IMR-90 (cell line): Measurements from ENCODE around the gene GBA3. TPM values are rescaled to one million over a fixed set of nuclear protein-coding genes. Genes with fewer than 3 reads are reported as not detected.

Source experiments
- ATAC-seq: fragments of 200-7000 bp; cut with Tn5 transposase; 2 replicates; pipeline ENCODE4 v1.9.1; 2020; ENCODE audit warnings: low read depth, mild to moderate bottlenecking, moderate library complexity
- BruUV-seq: library from RNA; stranded (reverse); fragments of 400-500 nt; replicated peaks from 2 replicates; lab custom pipeline; 2021; lab: Mats Ljungman, UMichigan
- CTCF ChIA-PET: fragments of 300-600 bp; formaldehyde crosslinking; extraction: SDS; loops from one replicate; lab custom pipeline; 2021; ENCODE audit warnings: antibody characterized with exemption; lab: Yijun Ruan, JAX
- POLR2A ChIA-PET: fragments of 300-600 bp; sonication (Branson Sonifier 250); formaldehyde crosslinking; loops from one replicate; lab custom pipeline; 2022; ENCODE audit warnings: antibody characterized with exemption; ENCODE audit not compliant: unreplicated experiment; lab: Charles Lee
- DNase-seq: peaks from one replicate; pipeline ENCODE4 v3.0.0; 2013
- H2AFZ ChIP-seq: replicated peaks from 2 replicates; pipeline ENCODE3; 2013; ENCODE audit warnings: low read length, mild to moderate bottlenecking; ENCODE audit not compliant: poor library complexity
- H2AK5ac ChIP-seq: 2 replicates; pipeline ENCODE4 v1.6.1; 2013; ENCODE audit warnings: low read depth, low read length, inconsistent platforms
- H2AK9ac ChIP-seq: replicated peaks from 2 replicates; pipeline ENCODE3; 2013; ENCODE audit warnings: mild to moderate bottlenecking, low read depth, low read length, moderate library complexity; ENCODE audit not compliant: poor library complexity
- H2BK120ac ChIP-seq: 2 replicates; pipeline ENCODE4 v1.6.1; 2013; ENCODE audit warnings: low read depth, low read length, inconsistent platforms
- H2BK15ac ChIP-seq: 3 replicates; pipeline ENCODE4 v1.6.1; 2013; ENCODE audit warnings: low read depth, low read length, inconsistent platforms
- H2BK20ac ChIP-seq: 2 replicates; pipeline ENCODE4 v1.6.1; 2013; ENCODE audit warnings: low read depth, mild to moderate bottlenecking, inconsistent platforms, low read length, moderate library complexity
- H2BK5ac ChIP-seq: 2 replicates; pipeline ENCODE4 v1.6.1; 2013; ENCODE audit warnings: mild to moderate bottlenecking, low read depth, low read length, inconsistent platforms; ENCODE audit not compliant: poor library complexity, severe bottlenecking
- H3K14ac ChIP-seq: replicated peaks from 2 replicates; pipeline ENCODE4 v1.6.1; 2013; ENCODE audit warnings: low read depth, low read length, inconsistent platforms
- H3K18ac ChIP-seq: 2 replicates; pipeline ENCODE4 v1.6.1; 2013; ENCODE audit warnings: low read depth, low read length, control low read depth
- H3K23ac ChIP-seq: 2 replicates; pipeline ENCODE4 v1.6.1; 2013; ENCODE audit warnings: low read depth, low read length, inconsistent platforms
- H3K27ac ChIP-seq: 2 replicates; pipeline ENCODE4 v1.5.1; 2013; ENCODE audit warnings: mild to moderate bottlenecking, control low read depth, low read length; ENCODE audit not compliant: insufficient read depth
- H3K27me3 ChIP-seq: 2 replicates; pipeline ENCODE4 v1.6.1; 2013; ENCODE audit warnings: low read length; ENCODE audit not compliant: control insufficient read depth, insufficient read depth
- H3K36me3 ChIP-seq: 2 replicates; pipeline ENCODE4 v1.6.1; 2013; ENCODE audit warnings: low read length, mixed read lengths; ENCODE audit not compliant: control insufficient read depth, insufficient read depth
- H3K4ac ChIP-seq: 2 replicates; pipeline ENCODE4 v1.6.1; 2013; ENCODE audit warnings: low read depth, low read length, inconsistent platforms
- H3K4me1 ChIP-seq: 2 replicates; pipeline ENCODE4 v1.6.1; 2013; ENCODE audit warnings: low read length, mixed read lengths; ENCODE audit not compliant: control insufficient read depth, insufficient read depth
- H3K4me2 ChIP-seq: 2 replicates; pipeline ENCODE4 v1.6.1; 2013; ENCODE audit warnings: low read depth, mild to moderate bottlenecking, control low read depth, low read length, moderate library complexity
- H3K4me3 ChIP-seq: 2 replicates; pipeline ENCODE4 v1.5.1; 2013; ENCODE audit warnings: low read depth, mild to moderate bottlenecking, control low read depth, low read length, moderate library complexity; ENCODE audit not compliant: insufficient read depth
- H3K56ac ChIP-seq: 2 replicates; pipeline ENCODE4 v1.6.1; 2013; ENCODE audit warnings: low read length, inconsistent platforms; ENCODE audit not compliant: insufficient read depth; ENCODE audit errors: extremely low read depth
- H3K79me1 ChIP-seq, 2 experiments: 2 replicates each; pipeline ENCODE4 v1.6.1; 2013; ENCODE audit warnings: low read length in 2 of 2, inconsistent platforms in 1 of 2, low read depth in 1 of 2
- H3K9ac ChIP-seq: 2 replicates; pipeline ENCODE4 v1.6.1; 2013; ENCODE audit warnings: low read depth, low read length, control low read depth
- H3K9me1 ChIP-seq: 2 replicates; pipeline ENCODE4 v1.6.1; 2013; ENCODE audit warnings: low read length, inconsistent platforms; ENCODE audit not compliant: insufficient read depth
- H3K9me3 ChIP-seq: 2 replicates; pipeline ENCODE4 v1.6.1; 2013; ENCODE audit warnings: low read length; ENCODE audit not compliant: control insufficient read depth, insufficient read depth
- H4K20me1 ChIP-seq: 2 replicates; pipeline ENCODE4 v1.6.1; 2013; ENCODE audit warnings: low read length, inconsistent platforms; ENCODE audit not compliant: insufficient read depth
- H4K5ac ChIP-seq: 2 replicates; pipeline ENCODE4 v1.6.1; 2013; ENCODE audit warnings: mild to moderate bottlenecking, low read depth, low read length, control low read depth
- H4K8ac ChIP-seq, 2 experiments: 2 replicates each; pipeline ENCODE4 v1.6.1; 2013; ENCODE audit warnings: low read depth in 2 of 2, low read length in 2 of 2, control low read depth in 1 of 2, inconsistent platforms in 1 of 2
- H4K91ac ChIP-seq: 2 replicates; pipeline ENCODE4 v1.6.1; 2013; ENCODE audit warnings: low read depth, low read length, inconsistent platforms; ENCODE audit not compliant: insufficient read depth
- BHLHE40 ChIP-seq: fragments of 150-350 bp; IDR thresholded peaks from 2 replicates; pipeline ENCODE4 v1.6.1; 2016; ENCODE audit warnings: mild to moderate bottlenecking, low read depth, low read length
- CEBPB ChIP-seq: IDR thresholded peaks from 2 replicates; pipeline ENCODE4 v1.6.1; 2012; ENCODE audit warnings: low read depth, low read length, improper control_type of control experiment
- CHD1 ChIP-seq: IDR thresholded peaks from 2 replicates; pipeline ENCODE4 v1.6.1; 2012; ENCODE audit warnings: low read depth, low read length, improper control_type of control experiment
- FOS ChIP-seq: fragments of 150-350 bp; IDR thresholded peaks from 2 replicates; pipeline ENCODE4 v1.6.1; 2016; ENCODE audit warnings: low read depth, low read length
- MAFK ChIP-seq: IDR thresholded peaks from 2 replicates; pipeline ENCODE4 v1.6.1; 2012; ENCODE audit warnings: low read depth, low read length, improper control_type of control experiment
- MAZ ChIP-seq: IDR thresholded peaks from 2 replicates; pipeline ENCODE4 v1.6.1; 2012; ENCODE audit warnings: low read depth, mild to moderate bottlenecking, low read length, improper control_type of control experiment, moderate library complexity, borderline replicate concordance
- MXI1 ChIP-seq: IDR thresholded peaks from 2 replicates; pipeline ENCODE4 v1.6.1; 2012; ENCODE audit warnings: low read depth, mild to moderate bottlenecking, low read length, moderate library complexity, borderline replicate concordance
- NFE2L2 ChIP-seq: fragments of 150-350 bp; IDR thresholded peaks from 2 replicates; pipeline ENCODE4 v1.6.1; 2016; ENCODE audit warnings: low read depth, mild to moderate bottlenecking, low read length
- POLR2A ChIP-seq: IDR thresholded peaks from 2 replicates; pipeline ENCODE4 v1.6.1; 2012; ENCODE audit warnings: mild to moderate bottlenecking, low read depth, low read length
- RAD21 ChIP-seq: IDR thresholded peaks from 2 replicates; pipeline ENCODE4 v1.6.1; 2012; ENCODE audit warnings: low read length, improper control_type of control experiment
- RCOR1 ChIP-seq: IDR thresholded peaks from 2 replicates; pipeline ENCODE4 v1.6.1; 2012; ENCODE audit warnings: mild to moderate bottlenecking, low read length, improper control_type of control experiment; ENCODE audit not compliant: insufficient replicate concordance
- RFX5 ChIP-seq: IDR thresholded peaks from 2 replicates; pipeline ENCODE4 v1.8.0; 2012; ENCODE audit warnings: low read depth, mild to moderate bottlenecking, low read length, moderate library complexity
- SMC3 ChIP-seq: fragments of 150-350 bp; IDR thresholded peaks from 2 replicates; pipeline ENCODE4 v1.6.1; 2016; ENCODE audit warnings: low read depth, mild to moderate bottlenecking, antibody characterized with exemption, low read length, moderate library complexity
- WGBS, 2 experiments: methylation state at CpG; one replicate each; pipeline versions ENCODE4 v1.1.5 to v1.1.7; 2013; ENCODE audit warnings: missing lambda C conversion rate in 2 of 2; ENCODE audit not compliant: insufficient read length in 1 of 2; ENCODE audit errors: extremely low coverage in 2 of 2; 5-methylcytosine and 5-hydroxymethylcytosine counted together
- dilution Hi-C: fragments of 300-500 bp; cut with HindIII; formaldehyde crosslinking; loops from one replicate; pipeline ENCODE4 v1.14.3; 2018; ENCODE audit warnings: low sequenced_read_pairs; ENCODE audit not compliant: unreplicated experiment
- in situ Hi-C: fragments of 300-500 bp; cut with MboI; formaldehyde crosslinking; loops from 3 replicates; pipeline ENCODE4 v1.14.3; 2019; ENCODE audit warnings: low sequenced_read_pairs, inconsistent platforms, mixed read lengths
- intact Hi-C: fragments of 100-400 bp; cut with micrococcal nuclease; formaldehyde crosslinking; loops from 2 replicates; pipeline ENCODE4 v1.10.0; 2022
- polyA plus RNA-seq, 3 experiments: library from polyadenylated mRNA; depleted of rRNA; stranded (reverse); fragments of >200 nt; gene quantifications; 2 replicates each; pipeline ENCODE4 v1.2.3, GENCODE V29; 2012; ENCODE audit warnings: low replicate concordance in 1 of 3
- total RNA-seq: library from RNA; depleted of rRNA; stranded (reverse); fragments of >200 nt; gene quantifications from 2 replicates; pipeline ENCODE4 v1.2.3, GENCODE V29; 2012
- TF ChIP-seq, protein P1 (sequence below): fragments of 150-350 bp; IDR thresholded peaks from 2 replicates; pipeline ENCODE4 v1.6.1; 2016; ENCODE audit warnings: low read depth, mild to moderate bottlenecking, low read length, moderate library complexity, borderline replicate concordance
- TF ChIP-seq, protein P2 (sequence below): conservative IDR thresholded peaks from 2 replicates; pipeline ENCODE4 v1.5.1; 2012; ENCODE audit warnings: mild to moderate bottlenecking, low read depth, low read length, improper control_type of control experiment
- TF ChIP-seq, protein P3 (sequence below): fragments of 150-350 bp; IDR thresholded peaks from 2 replicates; pipeline ENCODE4 v1.6.1; 2017; ENCODE audit warnings: mild to moderate bottlenecking, antibody characterized with exemption, low read length, low read depth

The GBA3 gene
- total and polyA plus RNA-seq, 2 of the 4 experiments (the other 2 are of a cell fraction) = not detected

DNA sequence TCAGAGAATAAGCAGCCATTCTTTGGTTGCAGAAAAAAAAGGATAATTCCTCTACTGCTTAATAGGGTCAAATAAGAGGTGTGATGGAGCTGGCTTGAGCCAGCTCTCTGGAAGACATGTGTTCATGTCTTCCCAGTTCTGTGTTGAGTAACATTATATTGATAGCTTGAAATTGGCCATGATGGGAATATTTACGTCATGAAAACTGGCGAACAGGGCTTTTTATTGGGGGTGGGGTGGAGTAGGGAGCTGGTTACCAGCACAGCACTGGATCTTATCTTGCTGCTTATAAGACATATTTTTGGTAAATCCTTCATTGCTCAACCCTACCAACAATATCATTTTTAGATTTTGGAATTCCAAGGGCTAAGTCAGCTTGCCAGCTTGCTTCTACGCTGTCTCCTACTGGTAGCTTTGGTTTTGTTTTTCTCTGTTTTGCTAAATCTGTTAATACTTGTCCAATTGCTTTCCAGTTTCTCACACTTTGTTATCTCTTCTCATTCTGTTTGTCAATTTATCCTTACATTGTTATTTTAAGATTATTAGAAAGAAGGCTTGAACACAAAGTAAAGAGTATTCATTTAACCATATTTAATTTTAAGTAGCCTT is 25.3 kb upstream of the GBA3 start:
- Histone ChIP-seq H3K4ac (no peak overlapping the region), H2BK15ac (no peak overlapping the region), H3K9me3 (no peaks in the 10 kb centered on the region), H2BK20ac (no peak overlapping the region), H3K14ac (no peak overlapping the region), H3K4me3 (no peak overlapping the region), H4K20me1 (no peaks in the 10 kb centered on the region), H3K56ac (no peak overlapping the region), H3K9ac (no peak overlapping the region), H4K8ac (no peak overlapping the region), H3K9me1 (no peaks in the 10 kb centered on the region), H4K91ac (no peak overlapping the region), H2BK120ac (no peak overlapping the region), H2BK5ac (no peak overlapping the region), H3K23ac (no peak overlapping the region), H3K4me1 (no peaks in the 10 kb centered on the region), H3K27me3 (no peaks in the 10 kb centered on the region), H3K79me1 (no peaks in the 10 kb centered on the region), H3K36me3 (no peaks in the 10 kb centered on the region), H3K18ac (no peak overlapping the region), H2AK9ac (no peak overlapping the region), H2AFZ (no peak overlapping the region), H2AK5ac (no peak overlapping the region), H4K5ac (no peak overlapping the region), H3K4me2 (no peak overlapping the region), H3K27ac (no peak overlapping the region)
- WGBS, 2 experiments = no CpG with 5 or more reads among the region's 3 CpGs
- POLR2A ChIA-PET = no interaction called here
- in situ Hi-C loops = no loop called here
- intact Hi-C loops = no loop called here
- BruUV-seq = no TSS peak
- ATAC-seq = no peak
- CTCF ChIA-PET = no interaction called here
- dilution Hi-C loops = no loop called here
- no peak for TF ChIP-seq FOS
- no peak for TF ChIP-seq CEBPB
- TF ChIP-seq, protein P1, sequence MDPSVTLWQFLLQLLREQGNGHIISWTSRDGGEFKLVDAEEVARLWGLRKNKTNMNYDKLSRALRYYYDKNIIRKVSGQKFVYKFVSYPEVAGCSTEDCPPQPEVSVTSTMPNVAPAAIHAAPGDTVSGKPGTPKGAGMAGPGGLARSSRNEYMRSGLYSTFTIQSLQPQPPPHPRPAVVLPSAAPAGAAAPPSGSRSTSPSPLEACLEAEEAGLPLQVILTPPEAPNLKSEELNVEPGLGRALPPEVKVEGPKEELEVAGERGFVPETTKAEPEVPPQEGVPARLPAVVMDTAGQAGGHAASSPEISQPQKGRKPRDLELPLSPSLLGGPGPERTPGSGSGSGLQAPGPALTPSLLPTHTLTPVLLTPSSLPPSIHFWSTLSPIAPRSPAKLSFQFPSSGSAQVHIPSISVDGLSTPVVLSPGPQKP = no peak
- TF ChIP-seq MXI1 = no peak
- no peak for TF ChIP-seq RFX5
- TF ChIP-seq NFE2L2 = no peak
- TF ChIP-seq POLR2A = no peak
- TF ChIP-seq RCOR1 = no peak
- TF ChIP-seq, protein P2, sequence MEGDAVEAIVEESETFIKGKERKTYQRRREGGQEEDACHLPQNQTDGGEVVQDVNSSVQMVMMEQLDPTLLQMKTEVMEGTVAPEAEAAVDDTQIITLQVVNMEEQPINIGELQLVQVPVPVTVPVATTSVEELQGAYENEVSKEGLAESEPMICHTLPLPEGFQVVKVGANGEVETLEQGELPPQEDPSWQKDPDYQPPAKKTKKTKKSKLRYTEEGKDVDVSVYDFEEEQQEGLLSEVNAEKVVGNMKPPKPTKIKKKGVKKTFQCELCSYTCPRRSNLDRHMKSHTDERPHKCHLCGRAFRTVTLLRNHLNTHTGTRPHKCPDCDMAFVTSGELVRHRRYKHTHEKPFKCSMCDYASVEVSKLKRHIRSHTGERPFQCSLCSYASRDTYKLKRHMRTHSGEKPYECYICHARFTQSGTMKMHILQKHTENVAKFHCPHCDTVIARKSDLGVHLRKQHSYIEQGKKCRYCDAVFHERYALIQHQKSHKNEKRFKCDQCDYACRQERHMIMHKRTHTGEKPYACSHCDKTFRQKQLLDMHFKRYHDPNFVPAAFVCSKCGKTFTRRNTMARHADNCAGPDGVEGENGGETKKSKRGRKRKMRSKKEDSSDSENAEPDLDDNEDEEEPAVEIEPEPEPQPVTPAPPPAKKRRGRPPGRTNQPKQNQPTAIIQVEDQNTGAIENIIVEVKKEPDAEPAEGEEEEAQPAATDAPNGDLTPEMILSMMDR = no peak
- no peak for TF ChIP-seq SMC3
- TF ChIP-seq RAD21 = no peak
- TF ChIP-seq MAZ = no peak
- TF ChIP-seq MAFK = no peak
- no peak for TF ChIP-seq BHLHE40
- TF ChIP-seq, protein P3, sequence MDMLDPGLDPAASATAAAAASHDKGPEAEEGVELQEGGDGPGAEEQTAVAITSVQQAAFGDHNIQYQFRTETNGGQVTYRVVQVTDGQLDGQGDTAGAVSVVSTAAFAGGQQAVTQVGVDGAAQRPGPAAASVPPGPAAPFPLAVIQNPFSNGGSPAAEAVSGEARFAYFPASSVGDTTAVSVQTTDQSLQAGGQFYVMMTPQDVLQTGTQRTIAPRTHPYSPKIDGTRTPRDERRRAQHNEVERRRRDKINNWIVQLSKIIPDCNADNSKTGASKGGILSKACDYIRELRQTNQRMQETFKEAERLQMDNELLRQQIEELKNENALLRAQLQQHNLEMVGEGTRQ = no peak
- no peak for TF ChIP-seq CHD1
- no peak for DNase-seq
